ENCODE measurements around the gene ICOSLG.
"Not testable (repeated sequence)": the region's sequence is repeated elsewhere in the genome, so short reads cannot be mapped to it uniquely, and the experiment has no call there.

ICOSLG gene

DNA sequence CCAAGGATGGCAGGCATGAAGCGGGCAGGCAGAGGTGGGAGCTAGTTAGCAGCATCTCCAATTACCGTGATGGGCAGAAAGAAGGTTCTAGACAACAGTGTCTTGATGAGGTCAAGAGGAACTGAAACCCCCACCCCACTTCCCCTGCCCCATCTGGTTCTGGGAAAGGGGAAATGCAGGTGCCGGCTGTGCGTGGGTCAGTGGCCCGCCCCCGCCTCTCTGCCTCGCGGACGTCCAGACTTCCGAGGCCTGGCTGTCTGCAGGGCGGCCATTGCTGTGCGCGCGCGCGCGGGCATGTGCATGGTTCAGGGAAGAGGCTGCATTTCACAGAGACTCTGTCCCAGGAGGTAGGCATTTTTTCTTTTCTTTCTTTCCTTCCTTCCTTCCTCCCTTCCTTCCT lies 65.6 kb downstream of the ICOSLG start:
- not testable (repeated sequence) for DNase-seq
